Effector memory CD8-positive, alpha-beta T cell (primary cell): ENCODE data around the gene TBC1D2.
"Not testable (repeated sequence)": the region's sequence is repeated elsewhere in the genome, so short reads cannot be mapped to it uniquely, and the experiment has no call there.

Source experiments
- ATAC-seq: fragments of 150-1000 bp; cut with Tn5 transposase; replicated peaks from 2 replicates; pipeline ENCODE4 v1.10.0; 2021; ENCODE audit warnings: mild to moderate bottlenecking, moderate library complexity
- DNase-seq, 3 experiments: peaks; one replicate each; pipeline ENCODE4 v3.0.0; 2021
- H3K27ac Mint-ChIP-seq, 2 donors: one replicate each; pipeline ENCODE4 v1.8.0; 2022; ENCODE audit warnings: mild to moderate bottlenecking in 2 of 2, mixed read lengths in 2 of 2, moderate library complexity in 2 of 2
- H3K27me3 Mint-ChIP-seq, 2 donors: one replicate each; pipeline ENCODE4 v1.8.0; 2022; ENCODE audit warnings: mixed read lengths in 2 of 2
- H3K36me3 Mint-ChIP-seq: one replicate; pipeline ENCODE4 v1.8.0; 2022; ENCODE audit warnings: mild to moderate bottlenecking, moderate library complexity, mixed read lengths; ENCODE audit not compliant: insufficient read depth
- H3K4me1 Mint-ChIP-seq, 2 donors: one replicate each; pipeline ENCODE4 v1.8.0; 2022; ENCODE audit warnings: low read depth in 2 of 2, mixed read lengths in 2 of 2
- H3K4me3 Mint-ChIP-seq, 2 donors: one replicate each; pipeline ENCODE4 v1.8.0; 2022; ENCODE audit warnings: mild to moderate bottlenecking in 2 of 2, mixed read lengths in 2 of 2, moderate library complexity in 2 of 2
- H3K9me3 Mint-ChIP-seq, 2 donors: one replicate each; pipeline ENCODE4 v1.8.0; 2022; ENCODE audit warnings: mixed read lengths in 2 of 2

Gene TBC1D2

GRCh38 chr9:98285446-98285845, 30.0 kb upstream of the TBC1D2 start:
- H3K4me1 Mint-ChIP-seq, result no peaks in the 10 kb centered on the region

GRCh38 chr9:98284754-98285153, 29.3 kb upstream of the TBC1D2 start:
- no peak for DNase-seq
- Mint-ChIP-seq H3K4me3 (no peak overlapping the region), H3K27me3 (peaks cover 29 to 36% of the 10 kb centered on the region in 2 donors), H3K36me3 (no peaks in the 10 kb centered on the region), H3K27ac (no peak overlapping the region), H3K4me1 (no peaks in the 10 kb centered on the region), H3K9me3 (no peaks in the 10 kb centered on the region)
- no peak for ATAC-seq

More at GRCh38 chr9:98285446-98285845, 30.0 kb upstream of the TBC1D2 start:
- Mint-ChIP-seq H3K27me3 (peaks cover 22 to 33% of the 10 kb centered on the region in 2 donors), H3K4me3 (no peak overlapping the region), H3K27ac (no peak overlapping the region), H3K9me3 (no peaks in the 10 kb centered on the region), H3K36me3 (no peaks in the 10 kb centered on the region)
- DNase-seq, result no peak
- ATAC-seq, result no peak

GRCh38 chr9:98283143-98283542, 27.7 kb upstream of the TBC1D2 start:
- not testable (repeated sequence) for H3K4me1 Mint-ChIP-seq, H3K4me3 Mint-ChIP-seq, H3K36me3 Mint-ChIP-seq, H3K9me3 Mint-ChIP-seq, H3K27ac Mint-ChIP-seq, ATAC-seq, DNase-seq
- H3K27me3 Mint-ChIP-seq, result peaks cover 44 to 51% of the 10 kb centered on the region in 2 donors

- Mint-ChIP-seq H3K4me1 (no peaks in the 10 kb centered on the region), H3K4me3 (no peak overlapping the region), H3K27me3 (peaks cover 33 to 50% of the 10 kb centered on the region in 2 donors), H3K36me3 (no peaks in the 10 kb centered on the region), H3K27ac (no peak overlapping the region), H3K9me3 (no peaks in the 10 kb centered on the region)
- DNase-seq, result no peak
- ATAC-seq, result no peak
Observed at GRCh38 chr9:98281281-98281680, 25.8 kb upstream of the TBC1D2 start.

- DNase-seq (no peak), ATAC-seq (no peak)
- peaks cover 35 to 51% of the 10 kb centered on the region in 2 donors for H3K27me3 Mint-ChIP-seq
- H3K27ac Mint-ChIP-seq, result no peak overlapping the region
- H3K36me3 Mint-ChIP-seq, result no peaks in the 10 kb centered on the region
- no peaks in the 10 kb centered on the region for H3K9me3 Mint-ChIP-seq
- H3K4me3 Mint-ChIP-seq, result no peak overlapping the region
- no peaks in the 10 kb centered on the region for H3K4me1 Mint-ChIP-seq
Observed at GRCh38 chr9:98280574-98280973, 25.1 kb upstream of the TBC1D2 start.

- Mint-ChIP-seq H3K27me3 (peaks cover 36 to 52% of the 10 kb centered on the region in 2 donors), H3K9me3 (no peaks in the 10 kb centered on the region), H3K4me3 (no peak overlapping the region), H3K4me1 (no peaks in the 10 kb centered on the region), H3K36me3 (no peaks in the 10 kb centered on the region), H3K27ac (no peak overlapping the region)
- DNase-seq (no peak), ATAC-seq (no peak)
Observed at GRCh38 chr9:98280162-98280561, 24.7 kb upstream of the TBC1D2 start.

GRCh38 chr9:98276907-98277469, 21.5 kb upstream of the TBC1D2 start:
- H3K4me3 Mint-ChIP-seq, result no peak overlapping the region
- H3K4me1 Mint-ChIP-seq, result no peaks in the 10 kb centered on the region
- H3K27ac Mint-ChIP-seq, result no peak overlapping the region
- DNase-seq (no peak), ATAC-seq (no peak)
- H3K9me3 Mint-ChIP-seq, result no peaks in the 10 kb centered on the region
- no peaks in the 10 kb centered on the region for H3K36me3 Mint-ChIP-seq
- peaks cover 65 to 67% of the 10 kb centered on the region in 2 donors for H3K27me3 Mint-ChIP-seq

- no peaks in the 10 kb centered on the region for H3K4me1 Mint-ChIP-seq
- no peak overlapping the region for H3K4me3 Mint-ChIP-seq
- H3K27ac Mint-ChIP-seq, result no peak overlapping the region
- no peaks in the 10 kb centered on the region for H3K36me3 Mint-ChIP-seq
- H3K9me3 Mint-ChIP-seq, result no peaks in the 10 kb centered on the region
- ATAC-seq, result no peak
- H3K27me3 Mint-ChIP-seq, result peaks cover 69 to 74% of the 10 kb centered on the region in 2 donors
- no peak for DNase-seq
Observed at GRCh38 chr9:98275159-98275558, 19.7 kb upstream of the TBC1D2 start.

- no peak for ATAC-seq
- H3K4me3 Mint-ChIP-seq, result no peak overlapping the region
Observed at GRCh38 chr9:98272083-98272482, 16.6 kb upstream of the TBC1D2 start.

GRCh38 chr9:98271479-98271878, 16.0 kb upstream of the TBC1D2 start:
- Mint-ChIP-seq H3K36me3 (no peaks in the 10 kb centered on the region), H3K27me3 (peaks cover 68 to 84% of the 10 kb centered on the region in 2 donors), H3K27ac (no peak overlapping the region), H3K4me3 (no peak overlapping the region), H3K9me3 (no peaks in the 10 kb centered on the region), H3K4me1 (no peaks in the 10 kb centered on the region)
- ATAC-seq (no peak), DNase-seq (no peak)

More at GRCh38 chr9:98272083-98272482, 16.6 kb upstream of the TBC1D2 start:
- Mint-ChIP-seq H3K9me3 (no peaks in the 10 kb centered on the region), H3K36me3 (no peaks in the 10 kb centered on the region), H3K27me3 (peaks cover 74 to 84% of the 10 kb centered on the region in 2 donors), H3K27ac (no peak overlapping the region), H3K4me1 (no peaks in the 10 kb centered on the region)
- no peak for DNase-seq

GRCh38 chr9:98270284-98270683, 14.8 kb upstream of the TBC1D2 start:
- not testable (repeated sequence) for H3K4me3 Mint-ChIP-seq, H3K9me3 Mint-ChIP-seq, DNase-seq, H3K36me3 Mint-ChIP-seq, H3K4me1 Mint-ChIP-seq, ATAC-seq, H3K27ac Mint-ChIP-seq
- H3K27me3 Mint-ChIP-seq, result peaks cover 64 to 80% of the 10 kb centered on the region in 2 donors

- not testable (repeated sequence) for DNase-seq, H3K27ac Mint-ChIP-seq, H3K4me3 Mint-ChIP-seq, H3K36me3 Mint-ChIP-seq, ATAC-seq, H3K9me3 Mint-ChIP-seq, H3K4me1 Mint-ChIP-seq
- H3K27me3 Mint-ChIP-seq, result peaks cover 59 to 74% of the 10 kb centered on the region in 2 donors
Observed at GRCh38 chr9:98269652-98270051, 14.2 kb upstream of the TBC1D2 start.

GRCh38 chr9:98267556-98267955, 12.1 kb upstream of the TBC1D2 start:
- H3K27ac Mint-ChIP-seq, DNase-seq, H3K4me3 Mint-ChIP-seq, H3K4me1 Mint-ChIP-seq, H3K36me3 Mint-ChIP-seq, H3K9me3 Mint-ChIP-seq, ATAC-seq: not testable (repeated sequence)
- peaks cover 44 to 53% of the 10 kb centered on the region in 2 donors for H3K27me3 Mint-ChIP-seq

- ATAC-seq (no peak), DNase-seq (no peak)
- peaks cover 20 to 28% of the 10 kb centered on the region in 2 donors for H3K27me3 Mint-ChIP-seq
- H3K27ac Mint-ChIP-seq, result no peak overlapping the region
- H3K4me3 Mint-ChIP-seq, result no peak overlapping the region
- H3K36me3 Mint-ChIP-seq, result no peaks in the 10 kb centered on the region
- no peaks in the 10 kb centered on the region for H3K9me3 Mint-ChIP-seq
- H3K4me1 Mint-ChIP-seq, result no peaks in the 10 kb centered on the region
Observed at GRCh38 chr9:98264516-98264915, 9.1 kb upstream of the TBC1D2 start.
